K562 (cell line): ENCODE measurements around the gene GPHA2. TPM values are rescaled to one million over a fixed set of nuclear protein-coding genes. Genes with fewer than 3 reads are reported as not detected.
A peak's percentile ranks its signal among the peaks of the same experiment; 100 is the strongest.

Experiments
- ESRRB ChIP-seq: fragments of 250-450 bp; sonication (Bioruptor Pico); IDR thresholded peaks from 2 replicates; pipeline ENCODE4 v1.5.0; 2020; ENCODE audit warnings: mild to moderate bottlenecking, moderate library complexity, borderline replicate concordance
- ETV5 ChIP-seq: sonication (generic); formaldehyde crosslinking; IDR thresholded peaks from 2 replicates; pipeline ENCODE4 v1.4.0; 2020; ENCODE audit warnings: low read depth, mild to moderate bottlenecking, missing genetic modification reagents
- HNRNPLL ChIP-seq: fragments of 200-400 bp; formaldehyde crosslinking; IDR thresholded peaks from 2 replicates; pipeline ENCODE4 v1.6.1; 2017; ENCODE audit warnings: low read length, low read depth, mild to moderate bottlenecking; ENCODE audit not compliant: poor library complexity, severe bottlenecking
- KLF13 ChIP-seq: fragments of 450-650 bp; IDR thresholded peaks from 2 replicates; pipeline ENCODE4 v1.6.1; 2016; ENCODE audit warnings: missing genetic modification characterization, low read depth, mild to moderate bottlenecking, missing compliant biosample characterization, moderate library complexity, borderline replicate concordance
- PKNOX1 ChIP-seq: fragments of 450-650 bp; IDR thresholded peaks from 2 replicates; pipeline ENCODE4 v1.6.1; 2016
- RCOR1 ChIP-seq, 2 experiments: IDR thresholded peaks; 2 replicates each; pipeline ENCODE4 v1.6.1; 2012; ENCODE audit warnings: low read depth in 2 of 2, low read length in 2 of 2, borderline replicate concordance in 1 of 2, improper control_type of control experiment in 1 of 2
- YY1 ChIP-seq, 3 experiments: IDR thresholded peaks; 2 replicates each; pipeline ENCODE4 v1.6.1; 2011; ENCODE audit warnings: low read length in 2 of 3, mild to moderate bottlenecking in 2 of 3, moderate library complexity in 2 of 3, borderline replicate concordance in 1 of 3, control low read depth in 1 of 3, low read depth in 1 of 3; ENCODE audit not compliant: insufficient read depth in 3 of 3, insufficient replicate concordance in 2 of 3, control insufficient read depth in 1 of 3, insufficient read length in 1 of 3; ENCODE audit errors: extremely low read depth in 1 of 3
- ZBTB2 ChIP-seq: fragments of 450-650 bp; IDR thresholded peaks from 2 replicates; pipeline ENCODE4 v1.6.1; 2016; ENCODE audit warnings: antibody characterized with exemption
- ZBTB40 ChIP-seq, 2 experiments: fragments of 450-650 bp in 1 of 2; sonication (generic) in 1 of 2; formaldehyde crosslinking in 1 of 2; IDR thresholded peaks; 2 replicates each; pipeline versions ENCODE4 v1.7.1 to v1.9.0; 2016 to 2022; ENCODE audit warnings: inconsistent platforms in 1 of 2, mild to moderate bottlenecking in 1 of 2, missing genetic modification reagents in 1 of 2
- polyA plus RNA-seq, 8 experiments: library from polyadenylated mRNA; depleted of rRNA in 4 of 8; stranded (reverse) in 5 of 8; unstranded in 3 of 8; fragments of >200 nt; fragmentation: Nextera tagmentation in 2 of 8; fragmentation: Illumina TruSeq in 1 of 8; extraction: Ambion mirVana in 2 of 8; extraction: Trizol in 1 of 8; gene quantifications; 2 replicates each; pipeline versions ENCODE4 v1.2.1 to v1.2.3, GENCODE V29; 2011 to 2014; ENCODE audit warnings: inconsistent platforms in 1 of 8, missing spikeins in 1 of 8
- total RNA-seq, 7 experiments: library from RNA; depleted of rRNA in 6 of 7; stranded (reverse); fragments of >200 nt in 6 of 7; fragmentation: Illumina TruSeq in 2 of 7; extraction: Trizol in 2 of 7; gene quantifications; 2 replicates each; pipeline versions ENCODE4 v1.2.1 to v1.2.3, GENCODE V29; 2011 to 2021; ENCODE audit warnings: low replicate concordance in 1 of 7

The GPHA2 gene
- total and polyA plus RNA-seq, 9 of the 15 experiments (the other 6 are each of a cell fraction or from before 2014, with no cell fraction given) = 0.17 to 0.22 TPM; not detected in 7

- TF ChIP-seq ZBTB40 (IDR thresholded peaks at IDR 0.05) (peak; percentile 76), ZBTB40 (CRISPR knock-in tag; IDR thresholded peaks at IDR 0.05) (no peak), PKNOX1 (peak; percentile 20; the same call in 1 of the 2 replicates), RCOR1 (IDR thresholded peaks at IDR 0.05; ENCODE audit: borderline replicate concordance in 1 of 2, low read depth in 2 of 2, low read length in 2 of 2) (peak in 1 of 2 experiments; percentile 38; a peak in 2 of 4 replicates), ZBTB2 (peak; percentile 69), ETV5 (peak; percentile 39; the same call in 1 of the 2 replicates), YY1 (IDR thresholded peaks at IDR 0.05; ENCODE audit: borderline replicate concordance in 1 of 3, control insufficient read depth in 1 of 3, extremely low read depth in 1 of 3, insufficient read depth in 3 of 3, insufficient read length in 1 of 3, insufficient replicate concordance in 2 of 3, low read depth in 1 of 3, low read length in 2 of 3) (peak in 2 of 3 experiments; percentile 18 to 56), HNRNPLL (peak; percentile 54), KLF13 (tag) (peak; percentile 87), ESRRB (no peak)
Observed at GRCh38 chr11:64923944-64924909, 11.5 kb downstream of the GPHA2 start, which contains the start of gene PPP2R5B (continued).
